Adipose tissue (tissue), 3 donors: ENCODE data around the gene TTC9B. TPM values are rescaled to one million over a fixed set of nuclear protein-coding genes. Genes with fewer than 3 reads are reported as not detected.
"Not testable (repeated sequence)": the region's sequence is repeated elsewhere in the genome, so short reads cannot be mapped to it uniquely, and the experiment has no call there.

Experiments
- H3K27ac ChIP-seq: one replicate; pipeline ENCODE4 v1.5.1; 2013; ENCODE audit warnings: low read depth, low read length
- WGBS, 3 donors: extraction: QIAGEN DNeasy Blood & Tissue Kit; methylation state at CpG; one replicate each; pipeline ENCODE4 v1.1.7; 2013; 5-methylcytosine and 5-hydroxymethylcytosine counted together
- polyA plus RNA-seq, 3 donors: library from polyadenylated mRNA; stranded (reverse); fragments of 200-250 nt; gene quantifications; one replicate each; pipeline ENCODE4 v1.2.3, GENCODE V29; 2013
- donor health status: healthy with polysubstance abuse.
- donor health status: Bipolar disorder and iron deficiency.
- donor health status: healthy.

TTC9B gene
- polyA plus RNA-seq, 3 donors, result 0.10 TPM; not detected in 2

DNA sequence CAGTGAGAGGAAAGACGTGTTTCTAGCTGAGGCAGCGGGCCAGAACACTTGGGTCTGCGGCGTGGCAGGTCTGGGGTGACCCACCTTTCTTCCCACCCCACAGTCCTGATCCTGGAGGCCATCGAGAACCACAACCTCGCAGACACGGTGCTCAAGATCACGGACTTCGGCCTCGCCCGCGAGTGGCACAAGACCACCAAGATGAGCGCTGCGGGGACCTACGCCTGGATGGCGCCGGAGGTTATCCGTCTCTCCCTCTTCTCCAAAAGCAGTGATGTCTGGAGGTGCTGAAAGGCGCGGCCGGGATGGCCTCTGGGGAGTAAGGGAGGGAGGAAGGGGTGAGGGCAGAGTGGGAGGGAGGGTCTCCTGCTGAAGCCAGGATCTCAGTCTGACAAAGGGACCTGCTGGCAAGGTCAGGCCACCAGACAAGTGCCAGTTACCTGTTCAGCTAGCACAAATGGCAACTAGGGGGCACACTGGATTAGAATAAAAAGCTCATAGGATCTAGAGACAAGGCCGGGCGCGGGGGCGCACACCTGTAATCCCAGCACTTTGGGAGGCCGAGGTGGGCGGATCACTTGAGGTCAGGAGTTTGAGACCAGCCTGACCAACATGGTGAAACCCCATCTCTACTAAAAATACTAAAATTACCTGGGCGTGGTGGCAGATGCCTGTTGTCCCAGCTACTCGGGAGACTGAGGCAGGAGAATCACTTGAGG is 19.8 kb downstream of the TTC9B start:
- 96 to 97% (median 96%) methylated on average over 29 of the region's 29 CpGs for WGBS, 3 donors
- no peak overlapping the region for H3K27ac ChIP-seq

DNA sequence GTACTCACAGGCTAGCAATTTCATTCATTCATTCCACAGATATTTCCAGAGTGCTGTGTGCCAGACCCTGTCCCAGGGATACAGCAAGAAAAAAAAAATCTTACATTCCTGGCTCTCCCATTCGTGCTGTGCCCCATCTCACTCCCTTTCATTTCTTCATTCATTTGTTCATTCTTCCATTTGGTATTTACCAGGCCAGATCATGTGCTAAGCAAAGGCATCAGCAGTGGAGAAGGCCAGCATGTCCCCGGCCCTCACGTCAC is 24.7 kb downstream of the TTC9B start:
- WGBS, 3 donors, result 85 to 92% (median 92%) methylated on average over 3 of the region's 3 CpGs
- H3K27ac ChIP-seq, result no peak overlapping the region

DNA sequence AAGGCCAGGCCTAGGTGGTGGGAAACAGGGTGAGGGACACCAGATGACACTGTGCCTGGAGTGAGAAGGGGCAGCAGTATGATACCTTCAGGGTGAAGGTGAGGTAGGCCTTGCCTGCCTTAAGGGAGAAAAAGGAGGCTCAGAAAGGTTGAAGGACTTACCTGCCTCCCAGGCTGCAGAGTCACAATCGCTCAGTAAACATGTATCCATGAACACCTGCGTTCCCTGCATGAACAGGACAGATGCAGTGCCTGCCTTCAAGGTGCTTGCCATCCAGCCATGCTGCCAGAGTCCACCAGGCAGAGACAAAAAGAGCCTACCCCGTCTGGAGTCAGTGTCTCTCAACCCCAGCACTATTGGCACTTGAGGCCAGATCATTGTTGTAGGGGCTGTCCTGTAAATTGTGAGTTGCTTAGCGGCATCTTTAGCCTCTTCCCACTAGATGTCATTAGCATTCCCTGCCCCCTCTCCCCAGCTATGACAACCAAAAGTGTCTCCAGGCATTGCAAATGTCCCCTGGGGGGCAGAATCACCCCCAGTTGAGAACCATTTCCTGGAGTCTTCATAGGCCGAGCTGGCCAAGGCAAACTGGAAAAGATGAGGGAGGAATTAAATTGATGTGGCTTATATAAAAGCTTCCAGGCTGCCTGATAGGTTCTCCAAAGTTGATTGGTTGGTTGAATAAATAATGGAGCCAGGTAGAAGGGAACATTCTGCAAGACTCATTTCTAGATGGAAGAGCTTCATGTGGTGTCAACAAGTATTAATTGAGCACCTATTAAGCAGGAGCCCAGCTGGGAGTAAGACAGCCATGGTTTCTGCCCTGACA is 25.2 kb downstream of the TTC9B start:
- no peak overlapping the region for H3K27ac ChIP-seq
- 82 to 88% (median 83%) methylated on average over 5 of the region's 5 CpGs for WGBS, 3 donors

DNA sequence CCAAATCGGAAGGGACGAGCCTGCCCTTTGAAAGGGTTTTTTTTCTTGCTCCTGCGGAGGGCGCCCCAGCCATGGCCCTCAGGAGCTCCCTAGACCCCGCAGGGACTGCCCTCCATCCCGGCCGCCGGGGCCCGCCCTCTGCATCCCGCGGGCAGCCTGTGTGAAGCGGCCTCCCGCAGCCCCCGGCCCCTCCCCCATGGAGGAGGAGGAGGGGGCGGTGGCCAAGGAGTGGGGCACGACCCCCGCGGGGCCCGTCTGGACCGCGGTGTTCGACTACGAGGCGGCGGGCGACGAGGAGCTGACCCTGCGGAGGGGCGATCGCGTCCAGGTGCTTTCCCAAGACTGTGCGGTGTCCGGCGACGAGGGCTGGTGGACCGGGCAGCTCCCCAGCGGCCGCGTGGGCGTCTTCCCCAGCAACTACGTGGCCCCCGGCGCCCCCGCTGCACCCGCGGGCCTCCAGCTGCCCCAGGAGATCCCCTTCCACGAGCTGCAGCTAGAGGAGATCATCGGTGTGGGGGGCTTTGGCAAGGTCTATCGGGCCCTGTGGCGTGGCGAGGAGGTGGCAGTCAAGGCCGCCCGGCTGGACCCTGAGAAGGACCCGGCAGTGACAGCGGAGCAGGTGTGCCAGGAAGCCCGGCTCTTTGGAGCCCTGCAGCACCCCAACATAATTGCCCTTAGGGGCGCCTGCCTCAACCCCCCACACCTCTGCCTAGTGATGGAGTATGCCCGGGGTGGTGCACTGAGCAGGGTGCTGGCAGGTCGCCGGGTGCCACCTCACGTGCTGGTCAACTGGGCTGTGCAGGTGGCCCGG is 26.1 kb downstream of the TTC9B start:
- WGBS, 3 donors, result 16 to 19% (median 17%) methylated on average over 50 to 62 of the region's 62 CpGs
- no peak overlapping the region for H3K27ac ChIP-seq

DNA sequence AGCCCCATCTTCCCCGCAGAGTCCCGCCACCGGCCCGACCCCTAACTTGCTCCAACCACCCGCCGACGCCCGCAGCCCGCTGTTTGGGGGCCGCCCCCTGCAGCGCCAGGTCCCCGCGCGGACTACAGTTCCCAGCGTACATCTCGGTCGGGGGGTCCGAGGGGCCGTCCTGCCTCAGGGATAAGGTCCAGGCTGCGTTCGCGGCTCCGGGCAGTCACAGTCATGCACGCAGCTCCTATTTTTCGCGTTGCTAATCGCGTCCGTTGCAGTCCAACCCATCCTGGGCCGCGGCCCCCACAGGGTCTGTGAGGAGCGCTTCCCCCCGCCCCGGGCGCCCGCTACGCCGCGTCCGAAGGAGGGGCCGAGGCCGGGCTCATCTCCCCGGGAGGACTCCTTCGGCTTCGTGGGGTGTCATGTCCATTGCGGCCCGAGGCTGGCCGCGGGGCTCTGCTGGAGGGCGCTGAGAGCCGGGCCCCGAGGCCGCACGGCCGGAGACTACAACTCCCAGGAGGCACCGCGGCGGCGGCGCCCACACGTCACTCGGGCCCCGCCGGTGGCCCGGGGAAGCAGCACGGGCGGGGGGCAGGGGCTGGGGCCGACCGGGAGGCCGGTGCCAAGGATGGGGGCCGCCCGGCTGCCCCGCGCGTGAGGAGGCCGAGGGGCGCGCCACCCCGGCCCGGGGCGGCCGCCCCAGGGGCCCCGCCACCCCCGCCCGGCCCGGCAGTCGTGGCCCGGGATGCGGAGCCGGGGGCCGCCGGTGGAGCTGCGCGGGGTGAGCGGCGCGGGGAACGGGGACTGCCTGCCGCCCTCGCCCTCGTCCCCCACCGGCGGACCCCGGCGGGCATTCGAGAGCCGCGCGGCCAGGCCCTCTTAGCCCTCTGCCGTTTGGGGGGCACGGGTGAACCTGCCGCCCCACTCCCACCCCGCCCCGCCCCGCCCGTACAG is 27.0 kb downstream of the TTC9B start, which contains the start of gene MAP3K10:
Gene MAP3K10 (plus strand): TSS at position 536 of the 945 bp plus-strand sequence. CDS start 606 bp downstream, outside the sequence.
- WGBS, 3 donors, result 0 to 1% (median 0%) methylated on average over 79 to 115 of the region's 116 CpGs
- H3K27ac ChIP-seq, result peak within 1 kb of the TSS; percentile 87

DNA sequence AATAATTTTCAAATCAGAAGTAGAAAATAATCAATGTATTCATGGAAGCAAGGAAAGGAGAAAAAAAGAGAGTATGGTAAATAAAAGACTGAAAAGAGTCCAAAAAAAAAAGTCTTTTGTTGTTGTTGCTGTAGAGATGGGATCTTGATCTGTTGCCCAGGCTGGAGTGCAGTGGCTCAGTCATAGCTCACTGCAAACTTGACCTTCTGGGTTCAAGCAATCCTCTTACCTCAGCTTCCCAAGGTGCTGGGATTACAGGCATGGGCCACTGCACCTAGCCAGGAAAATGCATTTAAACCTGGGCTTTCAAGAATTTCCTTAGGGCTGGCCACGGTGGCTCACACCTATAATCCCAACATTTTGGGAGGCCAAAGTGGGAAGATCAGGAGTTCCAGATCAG is 33.9 kb downstream of the TTC9B start:
- WGBS, 3 donors, result 90 to 100% (median 90%) methylated on average over 1 of the region's 1 CpG
- H3K27ac ChIP-seq, result no peak overlapping the region

DNA sequence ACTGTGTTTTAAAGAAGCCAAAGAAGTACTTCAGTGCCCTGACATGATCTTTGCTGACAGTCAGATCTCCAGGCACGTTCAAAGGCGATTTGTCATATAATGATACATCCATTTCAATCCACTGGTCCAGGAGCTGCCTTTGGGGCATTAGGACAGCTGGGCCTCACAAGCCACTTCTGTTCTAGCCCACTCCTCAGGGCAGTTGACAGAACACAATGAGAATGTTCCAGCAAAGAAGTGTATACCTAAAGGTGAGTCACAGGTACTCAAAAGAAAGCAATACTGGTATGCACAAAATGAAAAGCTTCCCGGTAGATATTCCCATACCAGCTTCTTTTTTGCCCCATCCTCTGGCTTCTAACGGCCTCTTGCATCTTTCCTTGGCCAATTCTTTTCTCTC is 39.4 kb downstream of the TTC9B start:
- no peak overlapping the region for H3K27ac ChIP-seq
- 70 to 88% (median 88%) methylated on average over 4 of the region's 4 CpGs for WGBS, 3 donors

DNA sequence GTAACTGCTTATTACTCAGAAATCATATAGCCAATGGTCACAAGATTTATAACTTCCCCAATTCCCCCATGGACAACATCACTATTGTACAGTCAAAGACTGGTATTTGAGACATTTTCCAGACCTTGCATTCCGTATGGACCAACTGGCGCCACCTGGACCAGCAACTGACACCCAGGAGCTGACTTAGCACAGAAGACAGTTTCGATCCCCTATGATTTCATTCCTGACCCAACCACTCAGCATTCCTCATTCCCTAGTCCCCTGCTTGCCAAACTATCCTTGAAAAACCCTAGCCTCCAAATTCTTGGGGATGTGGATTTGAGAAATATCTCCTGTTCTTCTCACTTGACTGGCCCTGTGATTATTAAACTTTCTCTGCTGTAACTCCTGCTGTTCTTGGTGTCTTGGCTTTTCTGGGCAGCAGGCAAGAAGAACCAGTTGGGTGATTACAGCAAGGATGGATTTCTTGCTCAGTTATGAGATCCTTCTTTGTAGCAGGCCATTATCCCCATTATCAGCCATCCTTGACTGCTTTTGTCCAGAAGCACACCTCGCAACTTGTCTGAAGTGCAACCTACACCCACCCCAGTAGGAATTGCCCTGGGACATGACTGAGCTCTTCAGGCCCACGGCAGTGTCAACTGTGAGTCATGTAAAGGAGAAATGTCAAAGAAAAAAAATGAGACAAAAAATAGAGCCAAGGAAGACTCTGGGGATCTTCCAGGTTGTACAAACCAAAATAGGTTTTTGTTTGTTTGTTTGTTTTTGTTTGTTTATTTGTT is 40.7 kb downstream of the TTC9B start:
- WGBS, 3 donors, result 76 to 81% (median 78%) methylated on average over 5 of the region's 5 CpGs

DNA sequence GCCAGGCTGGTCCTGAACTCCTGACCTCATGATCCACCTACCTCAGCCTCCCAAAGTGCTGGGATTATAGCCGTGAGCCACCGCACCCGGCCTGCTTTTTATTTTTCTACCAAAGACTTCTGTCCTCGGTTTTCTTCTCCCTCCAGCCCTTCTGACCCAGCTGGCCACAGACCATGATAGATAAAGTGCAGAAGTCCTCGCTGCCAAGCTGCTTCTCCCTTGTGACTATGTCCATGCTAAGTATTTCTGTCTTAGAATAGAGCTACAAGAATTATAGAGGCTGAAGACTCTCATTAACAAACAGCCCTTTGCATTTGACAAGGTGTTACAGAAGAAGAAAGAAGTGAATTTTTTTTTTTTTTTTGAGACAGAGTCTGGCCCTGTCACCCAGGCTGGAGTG is 42.4 kb downstream of the TTC9B start:
- H3K27ac ChIP-seq, result no peak overlapping the region
- 60 to 71% (median 61%) methylated on average over 5 of the region's 5 CpGs for WGBS, 3 donors

More for the DNA sequence above, 40.7 kb downstream of the TTC9B start:
- no peak overlapping the region for H3K27ac ChIP-seq

DNA sequence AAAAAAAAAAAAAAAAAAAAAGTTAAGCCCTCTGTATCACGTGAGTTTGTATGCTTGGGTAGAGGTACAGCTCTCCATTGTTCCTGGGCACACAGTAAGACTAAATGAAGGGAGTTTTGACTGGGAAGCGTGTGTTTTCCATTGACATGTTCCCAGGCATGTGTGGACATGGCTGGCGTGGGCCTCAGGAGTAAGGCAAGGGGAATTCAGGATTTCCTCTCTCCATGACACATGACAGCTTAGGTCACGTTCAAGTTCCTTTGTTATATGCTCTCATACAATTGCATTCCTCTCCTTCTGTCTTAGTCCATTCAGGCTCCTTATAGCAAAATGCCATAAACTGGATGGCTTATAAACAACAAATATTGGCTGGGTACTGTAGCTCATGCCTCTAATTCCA is 44.1 kb downstream of the TTC9B start:
- H3K27ac ChIP-seq, result no peak overlapping the region
- WGBS, 3 donors, result 69 to 79% (median 73%) methylated on average over 4 of the region's 4 CpGs

DNA sequence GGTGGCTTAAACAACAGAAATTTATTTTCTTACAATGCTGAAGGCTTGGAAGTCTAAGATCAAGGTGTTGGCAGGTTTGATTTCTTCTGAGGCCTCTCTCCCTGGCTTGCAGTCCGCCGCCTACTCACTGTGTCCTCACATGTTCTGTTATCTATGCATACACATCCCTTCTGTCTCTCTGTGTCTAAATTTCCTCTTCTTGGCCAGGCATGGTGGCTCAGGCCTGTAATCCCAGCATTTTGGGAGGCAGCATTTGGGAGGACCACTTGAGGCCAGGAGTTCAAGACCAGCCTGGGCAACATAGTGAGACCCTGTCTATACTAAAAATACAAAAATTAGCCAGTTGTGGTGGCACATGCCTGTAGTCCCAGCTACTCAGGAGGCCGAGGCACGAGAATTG is 46.9 kb downstream of the TTC9B start:
- not testable (repeated sequence) for H3K27ac ChIP-seq
- WGBS, 3 donors, result 95 to 96% (median 96%) methylated on average over 4 of the region's 4 CpGs

DNA sequence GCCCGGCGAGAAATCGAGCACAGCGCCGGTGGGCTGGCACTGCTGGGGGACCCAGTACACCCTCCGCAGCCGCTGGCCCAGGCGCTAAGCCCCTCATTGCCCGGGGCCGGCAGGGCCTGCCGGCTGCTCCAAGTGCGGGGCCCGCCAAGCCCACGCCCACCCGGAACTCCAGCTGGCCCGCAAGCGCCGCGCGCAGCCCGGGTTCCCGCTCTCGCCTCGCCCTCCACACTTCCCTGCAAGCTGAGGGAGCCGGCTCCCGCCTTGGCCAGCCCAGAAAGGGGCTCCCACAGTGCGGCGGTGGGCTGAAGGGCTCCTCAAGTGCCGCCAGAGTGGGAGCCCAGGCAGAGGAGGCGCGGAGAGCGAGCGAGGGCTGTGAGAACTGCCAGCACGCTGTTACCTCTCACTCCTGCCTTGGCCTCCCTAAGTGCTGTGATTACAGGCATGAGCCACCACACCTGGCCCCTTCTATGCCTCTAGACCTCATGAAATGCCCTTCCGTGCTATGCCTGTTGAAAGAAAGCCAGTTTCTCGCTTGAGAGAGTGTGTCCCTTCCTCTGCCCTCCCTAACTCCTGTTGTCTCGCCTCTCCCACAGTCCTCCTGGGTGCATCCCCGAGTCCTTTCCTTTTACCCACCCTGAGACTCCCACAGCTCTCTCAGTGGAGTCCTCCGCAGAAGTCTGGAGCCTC is 47.7 kb downstream of the TTC9B start:
- H3K27ac ChIP-seq, result not testable (repeated sequence)
- 74 to 79% (median 78%) methylated on average over 19 to 39 of the region's 39 CpGs for WGBS, 3 donors

DNA sequence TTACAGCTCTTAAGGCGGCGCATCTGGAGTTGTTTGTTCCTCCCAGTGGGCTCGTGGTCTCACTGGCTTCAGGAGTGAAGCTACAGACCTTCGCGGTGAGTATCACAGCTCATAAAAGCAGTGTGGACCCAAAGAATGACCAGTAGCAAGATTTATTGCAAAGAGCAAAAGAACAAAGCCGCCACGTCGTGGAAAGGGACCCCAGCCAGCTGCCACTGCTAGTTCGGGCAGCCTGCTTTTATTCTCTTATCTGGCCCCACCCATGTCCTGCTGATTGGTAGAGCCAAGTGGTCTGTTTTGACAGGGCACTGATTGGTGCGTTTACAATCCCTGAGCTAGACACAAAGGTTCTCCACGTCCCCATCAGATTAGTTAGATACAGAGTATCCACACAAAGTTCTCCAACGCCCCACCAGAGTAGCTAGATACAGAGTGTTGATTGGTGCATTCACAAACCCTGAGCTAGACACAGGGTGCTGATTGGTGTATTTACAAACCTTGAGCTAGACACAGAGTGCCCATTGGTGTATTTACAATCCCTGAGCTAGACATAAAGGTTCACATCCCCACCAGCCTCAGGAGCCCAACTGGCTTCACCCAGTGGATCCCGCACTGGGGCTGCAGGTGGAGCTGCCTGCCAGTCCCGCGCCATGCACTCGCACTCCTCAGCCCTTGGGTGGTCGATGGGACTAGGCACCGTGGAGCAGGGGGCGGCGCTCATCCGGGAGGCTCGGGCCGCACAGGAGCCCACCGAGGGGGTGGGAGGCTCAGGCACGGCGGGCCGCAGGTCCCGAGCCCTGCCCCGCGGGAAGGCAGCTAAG is 48.5 kb downstream of the TTC9B start:
- not testable (repeated sequence) for H3K27ac ChIP-seq

More for the DNA sequence above, 48.5 kb downstream of the TTC9B start:
- WGBS, 3 donors, result 70 to 86% (median 83%) methylated on average over 23 to 30 of the region's 30 CpGs
